ENCODE data around the gene MCAT. TPM values are rescaled to one million over a fixed set of nuclear protein-coding genes. Genes with fewer than 3 reads are reported as not detected.

MCAT gene
- total RNA-seq, 1 experiment from 2014 or later: 67.9 TPM

Other genes with a start within 250 kb of the MCAT start
- gene PACSIN2, start 128.2 kb downstream of the MCAT start, total RNA-seq (2014; rRNA removed; shearing (Covaris generic); ENCODE audit: low replicate concordance): 145 and 175 TPM in 2 replicates
- 7.2 and 13.0 TPM in 2 replicates for gene TTLL1, start 54.0 kb downstream of the MCAT start, total RNA-seq (2014; rRNA removed; shearing (Covaris generic); ENCODE audit: low replicate concordance)
- gene BIK, start 32.6 kb downstream of the MCAT start, total RNA-seq (2014; rRNA removed; shearing (Covaris generic); ENCODE audit: low replicate concordance): 14.9 and 27.0 TPM in 2 replicates
- 757 and 778 TPM in 2 replicates for gene TSPO, start 8.2 kb upstream of the MCAT start, total RNA-seq (2014; rRNA removed; shearing (Covaris generic); ENCODE audit: low replicate concordance)
- 38.8 and 48.9 TPM in 2 replicates for gene TTLL12, start 43.7 kb upstream of the MCAT start, total RNA-seq (2014; rRNA removed; shearing (Covaris generic); ENCODE audit: low replicate concordance)
- gene SCUBE1, start 200.0 kb upstream of the MCAT start, total RNA-seq (2014; rRNA removed; shearing (Covaris generic); ENCODE audit: low replicate concordance): 0.14 TPM in 1 of 2 replicates, not detected in the other

Measured in Caki2 (cell line).